ENCODE measurements around the gene ABCD1. TPM values are rescaled to one million over a fixed set of nuclear protein-coding genes. Genes with fewer than 3 reads are reported as not detected.
"Not testable (repeated sequence)": the region's sequence is repeated elsewhere in the genome, so short reads cannot be mapped to it uniquely, and the experiment has no call there.

The ABCD1 gene
- total RNA-seq, 1 experiment from 2014 or later: 1.9 TPM

- no peak overlapping the region for H3K4me3 ChIP-seq (ENCODE audit: low read length)
- H3K4me1 ChIP-seq (ENCODE audit: low read length): peaks cover 8% of the 10 kb centered on the region
- H3K36me3 ChIP-seq (ENCODE audit: insufficient read depth, low read length): no peaks in the 10 kb centered on the region
- no peaks in the 10 kb centered on the region for H3K27me3 ChIP-seq (ENCODE audit: low read length)
- no peak overlapping the region for H2AFZ ChIP-seq (ENCODE audit: low read length)
- no peak overlapping the region for H3K9ac ChIP-seq (ENCODE audit: low read length)
- no peak for DNase-seq
- no peaks in the 10 kb centered on the region for H3K9me2 ChIP-seq (replicated peaks; ENCODE audit: insufficient read depth, low read length)
- no peak overlapping the region for H3K27ac ChIP-seq (ENCODE audit: low read length)
- no peak overlapping the region for H3K4me2 ChIP-seq (ENCODE audit: low read depth, low read length, poor library complexity, severe bottlenecking)
- no peaks in the 10 kb centered on the region for H4K20me1 ChIP-seq (ENCODE audit: insufficient read depth, low read depth, low read length)
- H3K79me2 ChIP-seq (ENCODE audit: low read length): no peaks in the 10 kb centered on the region
- no peaks in the 10 kb centered on the region for H3K9me3 ChIP-seq (ENCODE audit: low read length)
These were observed 32.7 kb upstream of the ABCD1 start for GRCh38 chrX:153692003-153692402.

GRCh38 chrX:153692611-153693156, 32.0 kb upstream of the ABCD1 start:
- Histone ChIP-seq H3K27ac (ENCODE audit: low read length) (no peak overlapping the region), H3K4me1 (ENCODE audit: low read length) (peaks cover 8% of the 10 kb centered on the region), H3K36me3 (ENCODE audit: insufficient read depth, low read length) (no peaks in the 10 kb centered on the region), H2AFZ (ENCODE audit: low read length) (no peak overlapping the region), H4K20me1 (ENCODE audit: insufficient read depth, low read depth, low read length) (no peaks in the 10 kb centered on the region), H3K27me3 (ENCODE audit: low read length) (no peaks in the 10 kb centered on the region), H3K9ac (ENCODE audit: low read length) (no peak overlapping the region), H3K9me3 (ENCODE audit: low read length) (no peaks in the 10 kb centered on the region), H3K4me3 (ENCODE audit: low read length) (no peak overlapping the region), H3K4me2 (ENCODE audit: low read depth, low read length, poor library complexity, severe bottlenecking) (no peak overlapping the region), H3K79me2 (ENCODE audit: low read length) (no peaks in the 10 kb centered on the region), H3K9me2 (replicated peaks; ENCODE audit: insufficient read depth, low read length) (no peaks in the 10 kb centered on the region)
- DNase-seq: no peak

- Histone ChIP-seq H3K27me3 (ENCODE audit: low read length) (no peaks in the 10 kb centered on the region), H3K9ac (ENCODE audit: low read length) (no peak overlapping the region), H3K9me3 (ENCODE audit: low read length) (no peaks in the 10 kb centered on the region), H3K4me2 (ENCODE audit: low read depth, low read length, poor library complexity, severe bottlenecking) (no peak overlapping the region), H3K4me1 (ENCODE audit: low read length) (peaks cover 8% of the 10 kb centered on the region), H4K20me1 (ENCODE audit: insufficient read depth, low read depth, low read length) (no peaks in the 10 kb centered on the region), H3K36me3 (ENCODE audit: insufficient read depth, low read length) (no peaks in the 10 kb centered on the region), H2AFZ (ENCODE audit: low read length) (no peak overlapping the region), H3K4me3 (ENCODE audit: low read length) (no peak overlapping the region), H3K9me2 (replicated peaks; ENCODE audit: insufficient read depth, low read length) (no peaks in the 10 kb centered on the region), H3K27ac (ENCODE audit: low read length) (no peak overlapping the region), H3K79me2 (ENCODE audit: low read length) (no peaks in the 10 kb centered on the region)
- no peak for DNase-seq
These were observed 31.2 kb upstream of the ABCD1 start for GRCh38 chrX:153693216-153694086.

- H3K27ac ChIP-seq (ENCODE audit: low read length); H3K4me2 ChIP-seq (ENCODE audit: low read depth, low read length, poor library complexity, severe bottlenecking); H3K36me3 ChIP-seq (ENCODE audit: insufficient read depth, low read length); H3K4me3 ChIP-seq (ENCODE audit: low read length); DNase-seq; H3K9me2 ChIP-seq (replicated peaks; ENCODE audit: insufficient read depth, low read length); H3K9ac ChIP-seq (ENCODE audit: low read length); H2AFZ ChIP-seq (ENCODE audit: low read length); H3K79me2 ChIP-seq (ENCODE audit: low read length); H3K9me3 ChIP-seq (ENCODE audit: low read length); H4K20me1 ChIP-seq (ENCODE audit: insufficient read depth, low read depth, low read length); H3K27me3 ChIP-seq (ENCODE audit: low read length); H3K4me1 ChIP-seq (ENCODE audit: low read length): not testable (repeated sequence)
These were observed 30.4 kb upstream of the ABCD1 start for GRCh38 chrX:153694256-153694655.

- H3K9me3 ChIP-seq (ENCODE audit: low read length): no peaks in the 10 kb centered on the region
- no peaks in the 10 kb centered on the region for H3K79me2 ChIP-seq (ENCODE audit: low read length)
- H3K9me2 ChIP-seq (replicated peaks; ENCODE audit: insufficient read depth, low read length): no peaks in the 10 kb centered on the region
- no peaks in the 10 kb centered on the region for H3K36me3 ChIP-seq (ENCODE audit: insufficient read depth, low read length)
- H4K20me1 ChIP-seq (ENCODE audit: insufficient read depth, low read depth, low read length): no peaks in the 10 kb centered on the region
- H3K4me3 ChIP-seq (ENCODE audit: low read length): no peak overlapping the region
- DNase-seq: no peak
- H3K4me2 ChIP-seq (ENCODE audit: low read depth, low read length, poor library complexity, severe bottlenecking): no peak overlapping the region
- H3K4me1 ChIP-seq (ENCODE audit: low read length): peaks cover 8% of the 10 kb centered on the region
- no peak overlapping the region for H3K27ac ChIP-seq (ENCODE audit: low read length)
- no peak overlapping the region for H3K9ac ChIP-seq (ENCODE audit: low read length)
- no peaks in the 10 kb centered on the region for H3K27me3 ChIP-seq (ENCODE audit: low read length)
- no peak overlapping the region for H2AFZ ChIP-seq (ENCODE audit: low read length)
These were observed 29.9 kb upstream of the ABCD1 start for GRCh38 chrX:153694687-153695270.

GRCh38 chrX:153696100-153696499, 28.6 kb upstream of the ABCD1 start:
- H3K9ac ChIP-seq (ENCODE audit: low read length): no peak overlapping the region
- no peaks in the 10 kb centered on the region for H3K9me2 ChIP-seq (replicated peaks; ENCODE audit: insufficient read depth, low read length)
- no peak overlapping the region for H3K27ac ChIP-seq (ENCODE audit: low read length)
- H3K4me1 ChIP-seq (ENCODE audit: low read length): peaks cover 8% of the 10 kb centered on the region
- H3K79me2 ChIP-seq (ENCODE audit: low read length): no peaks in the 10 kb centered on the region
- H3K27me3 ChIP-seq (ENCODE audit: low read length): no peaks in the 10 kb centered on the region
- H3K36me3 ChIP-seq (ENCODE audit: insufficient read depth, low read length): no peaks in the 10 kb centered on the region
- H3K4me3 ChIP-seq (ENCODE audit: low read length): no peak overlapping the region
- H3K4me2 ChIP-seq (ENCODE audit: low read depth, low read length, poor library complexity, severe bottlenecking): no peak overlapping the region
- H2AFZ ChIP-seq (ENCODE audit: low read length): no peak overlapping the region
- no peaks in the 10 kb centered on the region for H3K9me3 ChIP-seq (ENCODE audit: low read length)
- DNase-seq: no peak
- no peaks in the 10 kb centered on the region for H4K20me1 ChIP-seq (ENCODE audit: insufficient read depth, low read depth, low read length)

GRCh38 chrX:153696538-153696937, 28.1 kb upstream of the ABCD1 start:
- not testable (repeated sequence) for DNase-seq; H3K27ac ChIP-seq (ENCODE audit: low read length); H3K9me2 ChIP-seq (replicated peaks; ENCODE audit: insufficient read depth, low read length); H4K20me1 ChIP-seq (ENCODE audit: insufficient read depth, low read depth, low read length); H2AFZ ChIP-seq (ENCODE audit: low read length); H3K4me1 ChIP-seq (ENCODE audit: low read length); H3K79me2 ChIP-seq (ENCODE audit: low read length); H3K4me2 ChIP-seq (ENCODE audit: low read depth, low read length, poor library complexity, severe bottlenecking); H3K36me3 ChIP-seq (ENCODE audit: insufficient read depth, low read length); H3K9ac ChIP-seq (ENCODE audit: low read length); H3K27me3 ChIP-seq (ENCODE audit: low read length); H3K9me3 ChIP-seq (ENCODE audit: low read length); H3K4me3 ChIP-seq (ENCODE audit: low read length)

- H4K20me1 ChIP-seq (ENCODE audit: insufficient read depth, low read depth, low read length); H3K9ac ChIP-seq (ENCODE audit: low read length); H3K27me3 ChIP-seq (ENCODE audit: low read length); H3K4me3 ChIP-seq (ENCODE audit: low read length); H3K4me2 ChIP-seq (ENCODE audit: low read depth, low read length, poor library complexity, severe bottlenecking); DNase-seq; H2AFZ ChIP-seq (ENCODE audit: low read length); H3K9me3 ChIP-seq (ENCODE audit: low read length); H3K4me1 ChIP-seq (ENCODE audit: low read length); H3K27ac ChIP-seq (ENCODE audit: low read length); H3K36me3 ChIP-seq (ENCODE audit: insufficient read depth, low read length); H3K79me2 ChIP-seq (ENCODE audit: low read length); H3K9me2 ChIP-seq (replicated peaks; ENCODE audit: insufficient read depth, low read length): not testable (repeated sequence)
These were observed 27.5 kb upstream of the ABCD1 start for GRCh38 chrX:153696986-153697722.
